Effector memory CD4-positive, alpha-beta T cell (primary cell): ENCODE data around the gene DCDC2C.
"Not testable (repeated sequence)": the region's sequence is repeated elsewhere in the genome, so short reads cannot be mapped to it uniquely, and the experiment has no call there.

Experiments
- DNase-seq, 3 donors: peaks; one replicate each; pipeline ENCODE4 v3.0.0-alpha.2; 2020
- H3K27ac ChIP-seq: 2 replicates; pipeline ENCODE4 v1.7.0; 2013; ENCODE audit warnings: mild to moderate bottlenecking, low read length, moderate library complexity; ENCODE audit not compliant: insufficient read depth, poor library complexity, severe bottlenecking
- H3K27me3 ChIP-seq: replicated peaks from 2 replicates; pipeline ENCODE4 v1.7.0; 2013; ENCODE audit warnings: mild to moderate bottlenecking, low read length; ENCODE audit not compliant: insufficient read depth, control insufficient read depth, poor library complexity, severe bottlenecking
- H3K36me3 ChIP-seq: 2 replicates; pipeline ENCODE4 v1.7.0; 2013; ENCODE audit warnings: mild to moderate bottlenecking, low read length, moderate library complexity; ENCODE audit not compliant: control insufficient read depth, insufficient read depth
- H3K4me1 ChIP-seq: 2 replicates; pipeline ENCODE4 v1.7.0; 2013; ENCODE audit warnings: low read length, mild to moderate bottlenecking; ENCODE audit not compliant: control insufficient read depth, insufficient read depth, poor library complexity, severe bottlenecking
- H3K4me3 ChIP-seq: 2 replicates; pipeline ENCODE4 v1.7.0; 2013; ENCODE audit warnings: low read length, low read depth, mild to moderate bottlenecking; ENCODE audit not compliant: insufficient read depth, poor library complexity, severe bottlenecking
- H3K9me3 ChIP-seq: 2 replicates; pipeline ENCODE4 v1.7.0; 2013; ENCODE audit warnings: mild to moderate bottlenecking, low read length, moderate library complexity; ENCODE audit not compliant: control insufficient read depth
- total RNA-seq, 3 donors: gene quantifications; one replicate each; lab custom pipeline; 2026; lab: John Stamatoyannopoulos, UW

Gene DCDC2C
- total RNA-seq: 0 reads per million in 3 donors

DNA sequence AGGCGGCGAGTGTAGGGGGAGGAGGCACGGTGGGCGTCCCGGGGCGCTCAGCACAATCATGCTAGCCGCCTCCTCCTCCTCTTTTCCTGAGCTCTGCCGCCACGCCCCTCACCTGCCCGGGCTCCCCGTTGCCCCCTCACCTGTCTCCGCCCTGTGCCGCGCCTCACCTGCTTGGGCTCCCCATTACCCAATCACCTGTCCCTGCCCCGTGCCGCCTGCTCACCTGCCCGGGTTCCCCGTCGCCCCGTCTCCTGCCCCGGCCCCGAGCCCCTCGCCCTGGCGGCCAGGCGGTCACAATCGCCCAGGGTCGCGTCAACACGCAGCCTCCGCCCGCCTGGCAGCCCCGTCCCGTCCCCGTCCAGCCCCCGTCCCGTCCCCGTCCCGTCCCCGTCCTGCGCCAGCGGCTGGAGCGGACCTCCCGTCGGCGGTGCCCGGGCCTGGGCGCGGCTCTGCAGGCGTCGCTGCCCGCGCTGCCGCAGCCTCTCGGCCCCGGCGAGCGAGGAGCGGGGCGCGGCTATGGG, at the start of gene DCDC2C:
DCDC2C (plus strand) TSS at position 340 of the 521 bp plus-strand sequence; CDS start at position 517, 177 bp downstream.
- DNase-seq: no peak
- H3K27ac ChIP-seq: no peak within 1 kb of the TSS
- no peaks in the 10 kb centered on the region for H3K27me3 ChIP-seq
- H3K4me1 ChIP-seq: no peaks in the 10 kb centered on the region
- no peaks in the 10 kb centered on the region for H3K9me3 ChIP-seq
- H3K4me3 ChIP-seq: no peak within 1 kb of the TSS
- no peaks in the 10 kb centered on the region for H3K36me3 ChIP-seq

DNA sequence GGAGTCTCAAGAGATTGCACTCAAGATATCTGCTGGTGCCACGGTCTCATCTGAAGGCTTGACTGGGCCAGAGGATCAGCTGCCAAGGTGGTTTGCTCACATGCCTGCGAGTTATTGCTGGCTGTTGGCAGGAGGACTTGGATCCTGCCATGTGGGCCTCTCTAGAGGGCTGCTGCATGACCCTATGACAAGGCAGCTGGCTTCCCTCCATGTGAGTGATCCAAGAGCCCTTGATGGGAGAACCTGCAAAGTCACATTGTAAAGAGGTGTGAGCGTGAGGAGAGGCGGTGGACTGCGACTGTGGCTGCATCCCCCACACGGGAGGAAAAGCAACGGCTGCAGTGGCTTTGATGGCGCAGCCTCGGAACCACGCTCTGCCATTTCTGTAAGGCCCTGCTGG, 49.4 kb upstream of the DCDC2C start:
- no peak overlapping the region for H3K27ac ChIP-seq
- DNase-seq: no peak
- no peaks in the 10 kb centered on the region for H3K9me3 ChIP-seq

GRCh38 chr2:3654531-3655225, 48.7 kb upstream of the DCDC2C start:
- Histone ChIP-seq H3K27me3 (peaks cover 4% of the 10 kb centered on the region), H3K4me3 (no peak overlapping the region), H3K27ac (no peak overlapping the region), H3K4me1 (peaks cover 10% of the 10 kb centered on the region), H3K36me3 (no peaks in the 10 kb centered on the region), H3K9me3 (no peaks in the 10 kb centered on the region)
- DNase-seq: no peak

More for the DNA sequence above, 49.4 kb upstream of the DCDC2C start:
- no peaks in the 10 kb centered on the region for H3K36me3 ChIP-seq
- peaks cover 4% of the 10 kb centered on the region for H3K27me3 ChIP-seq
- H3K4me1 ChIP-seq: peaks cover 10% of the 10 kb centered on the region
- no peak overlapping the region for H3K4me3 ChIP-seq

GRCh38 chr2:3655871-3656761, 47.3 kb upstream of the DCDC2C start:
- Histone ChIP-seq H3K4me3 (no peak overlapping the region), H3K9me3 (no peaks in the 10 kb centered on the region), H3K36me3 (no peaks in the 10 kb centered on the region), H3K27ac (no peak overlapping the region), H3K27me3 (no peaks in the 10 kb centered on the region), H3K4me1 (peaks cover 8% of the 10 kb centered on the region)
- DNase-seq: no peak

DNA sequence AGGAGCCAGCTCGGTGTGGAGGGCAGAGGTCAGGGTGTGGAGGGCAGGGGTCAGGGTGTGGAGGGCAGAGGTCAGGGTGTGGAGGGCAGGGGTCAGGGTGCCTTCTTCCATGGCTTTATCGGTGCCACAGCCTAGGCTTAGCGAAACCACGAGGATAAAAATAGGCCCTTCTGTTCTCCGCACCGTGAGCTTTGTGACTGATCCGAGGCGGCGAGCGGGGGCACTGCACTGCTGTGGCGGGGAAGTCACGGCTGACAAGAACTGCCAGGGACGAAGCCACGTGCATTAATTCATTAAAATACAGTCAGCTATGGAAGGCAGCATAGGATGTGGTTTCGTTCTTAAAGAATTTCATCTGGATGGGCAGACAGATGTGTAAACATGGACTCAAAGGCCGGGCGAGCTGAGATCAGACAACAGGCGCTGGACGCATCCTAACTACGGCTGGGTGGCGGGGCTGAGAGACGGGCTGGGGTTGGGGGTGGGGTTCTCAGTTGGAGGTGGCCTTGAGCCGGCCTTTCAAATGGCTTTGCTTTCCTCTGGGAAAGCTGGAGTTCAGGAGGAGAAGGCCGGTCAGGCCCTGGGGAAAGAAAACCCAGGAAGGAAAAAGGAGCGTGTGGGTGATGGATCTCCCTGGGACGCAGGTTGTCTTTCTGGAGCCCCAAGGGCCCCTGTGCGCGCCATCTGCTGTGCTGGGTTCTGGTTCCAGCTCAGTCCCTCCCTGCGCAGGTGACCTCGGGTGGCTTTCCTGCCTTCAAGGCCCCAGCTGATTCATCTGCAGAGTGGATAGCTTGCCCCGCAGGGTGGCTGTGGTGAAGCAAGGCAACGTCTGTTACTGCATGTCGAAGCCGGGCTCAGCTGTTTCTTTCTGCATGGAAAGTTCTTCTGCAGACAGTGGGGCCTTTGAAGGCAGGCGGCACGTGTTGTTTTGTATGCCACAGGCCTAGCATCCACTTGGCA, 46.3 kb upstream of the DCDC2C start:
- DNase-seq: no peak
- no peaks in the 10 kb centered on the region for H3K9me3 ChIP-seq
- H3K27me3 ChIP-seq: no peaks in the 10 kb centered on the region
- H3K27ac ChIP-seq: no peak overlapping the region
- H3K4me1 ChIP-seq: peaks cover 3% of the 10 kb centered on the region
- H3K36me3 ChIP-seq: no peaks in the 10 kb centered on the region
- H3K4me3 ChIP-seq: no peak overlapping the region

- H3K4me1 ChIP-seq: no peaks in the 10 kb centered on the region
- H3K27ac ChIP-seq: no peak within 1 kb of the TSS
- no peak for DNase-seq
- H3K36me3 ChIP-seq: no peaks in the 10 kb centered on the region
- no peaks in the 10 kb centered on the region for H3K27me3 ChIP-seq
- H3K9me3 ChIP-seq: no peaks in the 10 kb centered on the region
- H3K4me3 ChIP-seq: no peak within 1 kb of the TSS
Measured at GRCh38 chr2:3657881-3658280, 45.5 kb upstream of the DCDC2C start, which contains the start of gene ALLC. TSS of gene ALLC (plus strand) at chr2:3658200. CDS start at chr2:3671158, 12,958 bp downstream.

DNA sequence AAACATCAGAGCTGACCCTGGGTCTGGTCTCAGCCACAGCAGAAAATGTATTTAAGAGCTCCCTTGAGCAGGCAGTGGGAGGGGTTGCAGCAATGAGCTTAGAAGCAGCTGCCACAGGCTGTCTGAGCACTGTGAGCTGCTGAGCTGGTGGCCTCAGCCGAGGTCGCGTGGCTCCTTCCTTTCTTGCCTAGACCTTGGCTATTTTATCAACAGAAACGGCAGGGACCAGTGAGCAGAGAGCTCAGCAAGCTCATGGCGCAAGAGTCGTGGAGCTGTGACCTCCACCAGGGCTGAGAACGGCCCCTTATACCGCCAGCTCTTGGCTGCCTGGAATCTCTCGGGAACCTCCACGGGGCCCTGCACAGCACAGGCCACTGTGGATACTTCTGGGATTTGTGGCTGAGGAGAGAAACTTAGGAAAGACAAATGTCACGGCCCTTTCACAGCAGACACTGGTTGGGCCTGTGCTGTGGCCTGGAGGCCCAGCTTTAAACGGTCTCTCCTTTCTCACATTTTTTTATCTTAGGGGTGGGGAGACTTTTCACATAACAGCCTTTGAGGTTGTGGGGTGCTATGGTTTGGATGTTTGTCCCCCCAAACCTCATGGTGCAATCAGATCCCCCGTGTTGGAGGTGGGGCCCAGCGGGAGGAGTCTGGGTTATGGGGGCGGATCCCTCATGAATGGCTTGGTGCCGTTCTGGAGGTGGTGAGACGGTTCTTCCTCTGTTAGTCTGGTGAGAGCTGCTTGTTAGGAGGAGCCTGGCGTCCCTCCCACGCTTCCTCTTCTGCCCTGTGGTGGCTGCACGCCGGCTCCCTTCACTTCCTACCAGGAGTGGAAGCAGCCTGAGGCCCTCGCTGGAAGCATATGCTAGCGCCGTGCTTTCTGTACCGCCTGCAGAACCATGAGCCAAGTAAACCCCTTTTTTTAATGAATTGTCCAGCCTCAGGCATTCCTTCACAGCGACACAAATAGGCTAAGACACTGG, 43.6 kb upstream of the DCDC2C start:
- H3K27ac ChIP-seq: no peak overlapping the region
- no peaks in the 10 kb centered on the region for H3K4me1 ChIP-seq
- no peak for DNase-seq
- H3K36me3 ChIP-seq: no peaks in the 10 kb centered on the region
- no peaks in the 10 kb centered on the region for H3K27me3 ChIP-seq
- H3K9me3 ChIP-seq: no peaks in the 10 kb centered on the region
- H3K4me3 ChIP-seq: no peak overlapping the region

DNA sequence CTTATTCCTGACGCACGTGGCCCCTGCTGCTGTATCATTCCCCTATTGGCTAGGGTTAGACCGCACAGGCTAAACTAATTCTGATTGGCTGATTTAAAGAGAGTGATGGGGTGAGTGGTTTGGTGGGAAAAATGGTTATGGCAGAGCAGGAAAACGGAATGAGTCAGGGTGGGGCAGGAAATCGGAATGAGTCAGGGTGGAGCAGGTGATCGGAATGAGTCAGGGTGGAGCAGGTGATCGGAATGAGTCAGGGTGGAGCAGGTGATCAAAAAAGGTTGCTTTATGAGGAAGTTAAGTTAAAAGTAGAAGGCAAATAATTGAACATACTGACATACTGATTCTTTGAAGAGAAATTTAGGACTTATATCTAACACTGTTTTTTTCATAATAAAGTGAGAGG, 42.7 kb upstream of the DCDC2C start:
- H3K27ac ChIP-seq, H3K36me3 ChIP-seq, H3K4me3 ChIP-seq, H3K4me1 ChIP-seq, H3K9me3 ChIP-seq, H3K27me3 ChIP-seq, DNase-seq: not testable (repeated sequence)
